CD4-positive, CD25-positive, alpha-beta regulatory T cell (primary cell): ENCODE data around the gene PNLIP. TPM values are rescaled to one million over a fixed set of nuclear protein-coding genes. Genes with fewer than 3 reads are reported as not detected.
A peak's percentile ranks its signal among the peaks of the same experiment; 100 is the strongest.

ENCODE experiments used
- ATAC-seq, 2 donors: fragments of 150-1000 bp; cut with Tn5 transposase; one replicate each; pipeline ENCODE4 v1.10.0; 2021; ENCODE audit warnings: low read depth in 2 of 2, moderate number of reproducible peaks in 2 of 2, moderate library complexity in 1 of 2
- DNase-seq, 3 donors: peaks; one replicate each; pipeline versions ENCODE4 v3.0.0 to v3.0.0-alpha.2; 2012 to 2022; ENCODE audit warnings: mixed read lengths in 1 of 3
- H3K27ac ChIP-seq: one replicate; pipeline ENCODE4 v1.7.0; 2013; ENCODE audit warnings: mild to moderate bottlenecking, low read length; ENCODE audit not compliant: insufficient read depth, poor library complexity, severe bottlenecking
- H3K27me3 ChIP-seq: one replicate; pipeline ENCODE4 v1.7.0; 2013; ENCODE audit warnings: low read length; ENCODE audit not compliant: control insufficient read depth, insufficient read depth
- H3K36me3 ChIP-seq: one replicate; pipeline ENCODE4 v1.7.0; 2013; ENCODE audit warnings: mild to moderate bottlenecking, low read length, moderate library complexity; ENCODE audit not compliant: control insufficient read depth, insufficient read depth
- H3K4me1 ChIP-seq: 2 replicates; pipeline ENCODE4 v1.7.0; 2013; ENCODE audit warnings: mild to moderate bottlenecking, low read length; ENCODE audit not compliant: insufficient read depth, control insufficient read depth, poor library complexity, severe bottlenecking
- H3K4me3 ChIP-seq: one replicate; pipeline ENCODE4 v1.7.0; 2013; ENCODE audit warnings: low read depth, mild to moderate bottlenecking, low read length, moderate library complexity
- H3K9me3 ChIP-seq, 2 experiments: 1 replicate in 1 of 2; 2 replicates in 1 of 2; pipeline ENCODE4 v1.7.0; 2013; ENCODE audit warnings: low read length in 2 of 2, mild to moderate bottlenecking in 1 of 2, moderate library complexity in 1 of 2; ENCODE audit not compliant: control insufficient read depth in 2 of 2
- H3K27ac Mint-ChIP-seq, 3 donors: one replicate each; pipeline ENCODE4 v1.8.0; 2020 to 2022; ENCODE audit warnings: mild to moderate bottlenecking in 3 of 3, mixed read lengths in 3 of 3, moderate library complexity in 2 of 3
- H3K27me3 Mint-ChIP-seq: one replicate; pipeline ENCODE4 v1.8.0; 2022; ENCODE audit warnings: mild to moderate bottlenecking, mixed read lengths
- H3K36me3 Mint-ChIP-seq: one replicate; pipeline ENCODE4 v1.8.0; 2020; ENCODE audit warnings: mixed read lengths
- H3K4me1 Mint-ChIP-seq, 4 donors: one replicate each; pipeline ENCODE4 v1.8.0; 2020 to 2022; ENCODE audit warnings: mixed read lengths in 4 of 4, mild to moderate bottlenecking in 1 of 4
- H3K4me3 Mint-ChIP-seq, 4 donors: one replicate each; pipeline ENCODE4 v1.8.0; 2020 to 2022; ENCODE audit warnings: mild to moderate bottlenecking in 4 of 4, mixed read lengths in 4 of 4, moderate library complexity in 3 of 4
- H3K9me3 Mint-ChIP-seq, 7 donors: one replicate each; pipeline ENCODE4 v1.8.0; 2020 to 2022; ENCODE audit warnings: mixed read lengths in 7 of 7, mild to moderate bottlenecking in 3 of 7, moderate library complexity in 2 of 7
- polyA plus RNA-seq, 4 donors: library from polyadenylated mRNA; unstranded; fragments of 300-500 nt; fragmentation: Illumina TruSeq; gene quantifications; one replicate each; pipeline ENCODE4 v1.2.3, GENCODE V29; 2021
- total RNA-seq: library from RNA; stranded (reverse); gene quantifications from one replicate; pipeline ENCODE4 v1.2.3, GENCODE V29; 2022

Gene PNLIP
- total and polyA plus RNA-seq, 5 donors from 2014 or later: not detected

DNA sequence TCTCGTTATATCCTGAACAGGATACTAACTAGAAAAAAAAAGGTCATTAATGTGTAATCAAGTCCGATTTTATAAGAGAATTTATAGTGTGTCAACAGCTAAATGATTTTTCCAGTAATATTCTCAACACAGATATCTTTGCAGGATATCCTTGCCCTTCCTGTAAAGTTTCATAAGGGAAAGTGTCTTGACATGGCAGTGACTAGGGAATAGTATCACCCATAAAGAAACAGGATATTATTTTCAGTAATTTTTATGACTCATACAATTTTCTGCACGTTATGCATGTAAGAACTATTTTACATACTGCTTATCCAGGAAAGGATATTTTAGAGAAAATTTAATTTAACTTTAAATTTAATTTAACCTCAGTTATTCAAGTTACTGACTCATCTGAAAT lies 19.5 kb upstream of the PNLIP start:
- H3K4me3 ChIP-seq: no peak overlapping the region
- H3K9me3 Mint-ChIP-seq: no peaks in the 10 kb centered on the region
- ATAC-seq (no peak), DNase-seq (no peak)
- H3K27me3 ChIP-seq: no peaks in the 10 kb centered on the region
- no peaks in the 10 kb centered on the region for H3K36me3 ChIP-seq
- H3K4me1 ChIP-seq: no peaks in the 10 kb centered on the region
- no peak overlapping the region for H3K4me3 Mint-ChIP-seq
- H3K9me3 ChIP-seq: no peaks in the 10 kb centered on the region
- H3K27ac ChIP-seq: no peak overlapping the region
- no peak overlapping the region for H3K27ac Mint-ChIP-seq
- peaks cover 5% of the 10 kb centered on the region for H3K27me3 Mint-ChIP-seq
- H3K4me1 Mint-ChIP-seq: no peaks in the 10 kb centered on the region
- H3K36me3 Mint-ChIP-seq: no peaks in the 10 kb centered on the region

DNA sequence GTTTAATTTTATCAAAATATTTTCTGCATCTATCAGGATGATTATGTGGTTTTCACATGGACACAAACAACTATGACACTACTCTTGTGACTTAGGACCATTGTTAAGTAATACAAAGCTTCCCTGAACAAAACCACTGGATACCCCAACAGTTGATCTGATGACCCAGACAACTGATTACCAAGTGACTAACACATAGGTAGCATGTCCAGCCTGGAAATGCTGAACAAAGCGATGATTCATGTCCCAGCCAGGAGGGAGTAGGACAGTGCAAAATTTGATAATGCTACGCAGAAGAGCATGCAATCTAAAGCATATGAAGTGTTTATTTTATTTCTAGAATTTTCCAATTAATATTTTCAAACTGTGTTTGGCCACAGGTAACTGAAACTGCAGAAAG lies 8.9 kb upstream of the PNLIP start:
- H3K36me3 Mint-ChIP-seq: no peaks in the 10 kb centered on the region
- no peak overlapping the region for H3K27ac Mint-ChIP-seq
- peaks cover 0 to 5% (median 0%) of the 10 kb centered on the region in 7 donors for H3K9me3 Mint-ChIP-seq
- ATAC-seq (no peak), DNase-seq (no peak)
- Histone ChIP-seq H3K4me3 (no peak overlapping the region), H3K4me1 (no peaks in the 10 kb centered on the region), H3K36me3 (no peaks in the 10 kb centered on the region), H3K27ac (no peak overlapping the region), H3K9me3 (no peaks in the 10 kb centered on the region), H3K27me3 (peaks cover 1% of the 10 kb centered on the region)
- H3K27me3 Mint-ChIP-seq: no peaks in the 10 kb centered on the region
- no peak overlapping the region for H3K4me3 Mint-ChIP-seq
- H3K4me1 Mint-ChIP-seq: no peaks in the 10 kb centered on the region

DNA sequence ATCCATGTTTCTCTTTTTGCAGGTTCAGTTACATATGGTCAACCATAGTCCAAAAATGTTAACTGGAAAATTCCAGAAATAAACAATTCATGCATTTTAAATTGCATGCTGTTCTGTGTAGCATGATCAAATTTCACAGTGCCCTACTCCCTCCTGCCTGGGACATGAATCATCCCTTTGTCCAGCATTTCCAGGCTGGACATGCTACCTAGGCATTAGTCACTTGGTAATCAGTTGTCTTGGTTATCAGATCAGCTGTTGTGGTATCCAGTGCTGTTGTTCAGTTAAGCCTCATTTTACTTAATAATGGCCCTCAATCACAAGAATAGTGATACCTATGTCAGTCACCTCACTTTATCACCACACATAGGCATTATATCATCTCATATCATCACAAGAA lies 7.3 kb upstream of the PNLIP start:
- Histone ChIP-seq H3K4me1 (no peaks in the 10 kb centered on the region), H3K36me3 (no peaks in the 10 kb centered on the region), H3K27ac (no peak overlapping the region), H3K4me3 (no peak overlapping the region), H3K27me3 (peaks cover 1% of the 10 kb centered on the region), H3K9me3 (no peaks in the 10 kb centered on the region)
- peaks cover 0 to 5% (median 0%) of the 10 kb centered on the region in 7 donors for H3K9me3 Mint-ChIP-seq
- H3K4me1 Mint-ChIP-seq: no peaks in the 10 kb centered on the region
- no peak overlapping the region for H3K27ac Mint-ChIP-seq
- DNase-seq (no peak), ATAC-seq (no peak)
- H3K4me3 Mint-ChIP-seq: no peak overlapping the region
- no peaks in the 10 kb centered on the region for H3K27me3 Mint-ChIP-seq
- H3K36me3 Mint-ChIP-seq: no peaks in the 10 kb centered on the region

DNA sequence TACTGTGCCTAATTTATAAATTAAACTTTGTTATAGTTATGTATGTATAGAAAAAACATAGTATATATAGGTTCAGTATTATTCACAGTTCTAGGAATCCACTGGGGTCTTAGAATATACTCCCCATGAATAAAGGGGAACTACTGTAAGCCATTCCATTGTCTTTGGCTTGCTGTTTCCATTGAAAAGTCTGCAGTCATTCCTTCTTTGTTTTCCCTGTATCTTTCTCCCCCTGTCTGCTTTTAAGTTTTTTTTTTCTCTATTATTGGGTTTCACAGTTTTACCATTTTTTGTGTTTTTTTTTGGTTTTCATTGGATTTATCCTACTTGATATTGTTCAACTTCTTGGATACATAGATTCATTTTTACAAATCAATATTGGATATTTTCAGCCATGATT lies 6.7 kb upstream of the PNLIP start:
- Histone ChIP-seq H3K27me3 (peaks cover 1% of the 10 kb centered on the region), H3K9me3 (no peaks in the 10 kb centered on the region), H3K4me3 (no peak overlapping the region), H3K27ac (no peak overlapping the region), H3K36me3 (no peaks in the 10 kb centered on the region), H3K4me1 (no peaks in the 10 kb centered on the region)
- Mint-ChIP-seq H3K36me3 (no peaks in the 10 kb centered on the region), H3K9me3 (peaks cover 0 to 5% (median 0%) of the 10 kb centered on the region in 7 donors), H3K27ac (no peak overlapping the region), H3K4me3 (no peak overlapping the region), H3K27me3 (no peaks in the 10 kb centered on the region), H3K4me1 (no peaks in the 10 kb centered on the region)
- ATAC-seq (no peak), DNase-seq (no peak)

DNA sequence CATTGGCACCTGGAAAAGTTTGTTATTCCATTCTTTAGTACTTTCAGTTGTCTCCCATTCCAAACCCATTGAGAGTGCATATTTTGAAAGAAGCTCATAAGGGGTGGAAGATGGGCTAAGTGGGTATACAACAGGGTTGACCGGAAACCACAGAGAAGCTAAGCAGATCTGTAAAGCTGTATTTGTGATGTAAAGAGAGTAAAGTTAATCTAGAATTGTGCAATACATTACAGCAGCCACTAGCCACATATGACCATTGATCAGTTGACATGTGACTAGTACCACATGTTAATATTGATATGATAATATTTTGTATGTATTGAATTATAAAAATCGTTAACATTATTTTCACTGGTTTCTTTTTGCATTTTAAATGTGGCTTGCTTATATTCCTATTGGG lies 4.9 kb upstream of the PNLIP start:
- no peaks in the 10 kb centered on the region for H3K36me3 Mint-ChIP-seq
- H3K4me3 Mint-ChIP-seq: peak overlapping the region in 1 of 4 donors; percentile 9

DNA sequence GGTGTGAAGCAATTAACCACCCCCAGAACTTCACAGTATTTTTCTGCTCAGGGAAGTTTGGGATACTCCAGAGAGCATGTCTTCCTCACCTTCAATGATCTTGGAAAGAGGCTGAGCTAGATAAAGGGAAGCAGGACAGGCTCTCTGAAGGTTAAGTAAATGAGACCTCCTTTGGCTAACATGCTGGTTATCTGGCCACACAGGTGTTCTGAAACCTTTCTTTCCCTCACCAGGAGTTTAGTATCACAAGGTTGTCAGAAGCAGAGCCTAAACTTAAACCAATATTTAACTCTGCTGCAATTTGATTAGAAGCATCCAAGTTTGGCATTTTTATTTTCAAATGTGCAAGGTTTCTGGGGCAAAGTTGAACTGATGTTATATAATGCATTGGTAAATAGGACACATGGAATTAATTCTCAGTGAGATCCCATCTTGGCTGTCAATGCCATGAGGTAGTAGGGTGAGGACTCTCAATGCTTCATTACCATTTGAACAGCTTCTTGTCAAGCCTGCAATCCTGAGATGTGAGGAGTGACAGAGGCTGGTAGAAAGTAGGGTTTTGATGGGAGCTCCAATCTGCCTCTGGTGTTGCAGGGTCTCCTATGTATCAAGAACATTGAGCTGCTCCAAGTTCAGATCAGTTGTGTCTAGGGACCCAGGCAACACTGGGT lies 3.6 kb upstream of the PNLIP start:
- H3K4me3 ChIP-seq: no peak overlapping the region
- no peak for ATAC-seq
- H3K36me3 ChIP-seq: no peaks in the 10 kb centered on the region
- DNase-seq: no peak
- no peaks in the 10 kb centered on the region for H3K27me3 Mint-ChIP-seq
- H3K4me1 ChIP-seq: no peaks in the 10 kb centered on the region
- H3K4me3 Mint-ChIP-seq: no peak overlapping the region
- no peak overlapping the region for H3K27ac Mint-ChIP-seq
- H3K4me1 Mint-ChIP-seq: peaks cover 0 to 4% (median 0%) of the 10 kb centered on the region in 4 donors
- no peak overlapping the region for H3K27ac ChIP-seq
- peaks cover 0 to 3% (median 0%) of the 10 kb centered on the region in 7 donors for H3K9me3 Mint-ChIP-seq
- H3K36me3 Mint-ChIP-seq: peaks cover 3% of the 10 kb centered on the region
- no peaks in the 10 kb centered on the region for H3K9me3 ChIP-seq
- H3K27me3 ChIP-seq: peaks cover under 1% of the 10 kb centered on the region

More for the DNA sequence above, 4.9 kb upstream of the PNLIP start:
- Mint-ChIP-seq H3K9me3 (peaks cover 0 to 3% (median 0%) of the 10 kb centered on the region in 7 donors), H3K4me1 (no peaks in the 10 kb centered on the region), H3K27me3 (no peaks in the 10 kb centered on the region), H3K27ac (no peak overlapping the region)
- H3K4me1 ChIP-seq: no peaks in the 10 kb centered on the region
- H3K36me3 ChIP-seq: no peaks in the 10 kb centered on the region
- peaks cover 1% of the 10 kb centered on the region for H3K27me3 ChIP-seq
- no peak for ATAC-seq
- DNase-seq: no peak
- no peak overlapping the region for H3K4me3 ChIP-seq
- no peak overlapping the region for H3K27ac ChIP-seq
- H3K9me3 ChIP-seq: no peaks in the 10 kb centered on the region

DNA sequence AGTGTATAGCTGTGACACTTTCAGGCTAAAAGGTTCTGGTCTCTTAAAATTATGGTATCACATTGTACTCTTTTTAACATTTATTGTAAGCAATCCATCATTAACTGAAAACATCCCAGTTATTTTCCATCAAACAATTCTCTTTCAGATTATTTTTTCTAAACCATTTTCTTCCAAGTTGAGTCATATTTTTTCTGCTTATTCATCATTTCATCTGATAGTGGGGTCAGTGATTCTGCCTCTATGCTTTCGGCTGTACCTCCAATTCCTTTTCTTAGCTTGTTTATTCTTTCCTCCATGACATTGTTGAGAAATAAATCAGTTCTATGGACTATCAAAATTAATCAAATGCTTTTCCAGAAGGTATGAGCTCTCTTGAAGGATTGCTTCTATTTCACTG lies 609 bp upstream of the PNLIP start:
- peaks cover 0 to 4% (median 0%) of the 10 kb centered on the region in 4 donors for H3K4me1 Mint-ChIP-seq

DNA sequence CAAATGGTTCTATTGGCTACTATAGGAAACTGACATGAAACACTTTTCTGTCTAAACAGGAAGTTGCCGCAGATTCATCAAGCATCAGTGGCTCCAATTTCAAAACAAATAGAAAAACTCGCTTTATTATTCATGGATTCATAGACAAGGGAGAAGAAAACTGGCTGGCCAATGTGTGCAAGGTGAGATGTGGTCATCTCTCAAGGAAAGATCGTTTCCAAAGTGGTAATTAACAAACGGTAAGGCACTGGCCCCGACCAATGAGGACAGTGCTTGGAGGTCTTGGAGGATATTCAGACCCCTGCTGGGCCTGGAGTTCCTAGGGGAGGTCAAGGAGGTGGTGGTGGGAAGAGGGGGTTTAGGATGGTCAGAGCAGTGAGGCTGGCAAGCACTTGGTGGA lies 2.6 kb downstream of the PNLIP start:
- Mint-ChIP-seq H3K27me3 (no peaks in the 10 kb centered on the region), H3K27ac (no peak overlapping the region), H3K36me3 (peaks cover 3% of the 10 kb centered on the region), H3K9me3 (peaks cover 0 to 4% (median 0%) of the 10 kb centered on the region in 7 donors), H3K4me3 (no peak overlapping the region), H3K4me1 (peaks cover 0 to 4% (median 0%) of the 10 kb centered on the region in 4 donors)
- Histone ChIP-seq H3K4me3 (no peak overlapping the region), H3K27me3 (no peaks in the 10 kb centered on the region), H3K27ac (no peak overlapping the region), H3K36me3 (no peaks in the 10 kb centered on the region), H3K4me1 (no peaks in the 10 kb centered on the region), H3K9me3 (no peaks in the 10 kb centered on the region)
- DNase-seq (no peak), ATAC-seq (no peak)

More for the DNA sequence above, 609 bp upstream of the PNLIP start:
- Histone ChIP-seq H3K4me3 (no peak overlapping the region), H3K36me3 (no peaks in the 10 kb centered on the region), H3K27me3 (no peaks in the 10 kb centered on the region), H3K9me3 (no peaks in the 10 kb centered on the region), H3K27ac (no peak overlapping the region), H3K4me1 (no peaks in the 10 kb centered on the region)
- Mint-ChIP-seq H3K27me3 (no peaks in the 10 kb centered on the region), H3K36me3 (peaks cover 3% of the 10 kb centered on the region), H3K4me3 (no peak overlapping the region), H3K27ac (no peak overlapping the region), H3K9me3 (peaks cover 0 to 4% (median 1%) of the 10 kb centered on the region in 7 donors)
- DNase-seq (no peak), ATAC-seq (no peak)
